GM18873 (cell line): Measurements from ENCODE around the gene CLSTN3.

Source experiments
- ATAC-seq: cut with Tn5 transposase; IDR thresholded peaks from one replicate; pipeline ENCODE4 v1.9.1; 2021; ENCODE audit warnings: mild to moderate bottlenecking, moderate library complexity, moderate number of reproducible peaks; ENCODE audit not compliant: unreplicated experiment, low FRiP score

Gene CLSTN3

GRCh38 chr12:7123806-7124522, 6.2 kb upstream of the CLSTN3 start:
- ATAC-seq: no peak

- no peak for ATAC-seq
Measured at GRCh38 chr12:7125632-7126227, 4.4 kb upstream of the CLSTN3 start.

- no peak for ATAC-seq
Measured at GRCh38 chr12:7127916-7128626, 2.1 kb upstream of the CLSTN3 start.

GRCh38 chr12:7128681-7129286, 1.4 kb upstream of the CLSTN3 start, which contains the start of gene RBP5:
TSS of gene RBP5 (minus strand) at chr12:7128889. CDS start at chr12:7128775, 114 bp downstream.
- ATAC-seq: no peak

GRCh38 chr12:7129287-7129871, 792 bp upstream of the CLSTN3 start:
- ATAC-seq: no peak

GRCh38 chr12:7130701-7131501, 730 bp downstream of the CLSTN3 start:
- no peak for ATAC-seq

- no peak for ATAC-seq
Measured at GRCh38 chr12:7131502-7131866, 1.3 kb downstream of the CLSTN3 start.

- ATAC-seq: no peak
Measured at GRCh38 chr12:7134396-7135166, 4.4 kb downstream of the CLSTN3 start.

- ATAC-seq: no peak
Measured at GRCh38 chr12:7136071-7136470, 5.9 kb downstream of the CLSTN3 start.

GRCh38 chr12:7136676-7137075, 6.5 kb downstream of the CLSTN3 start:
- ATAC-seq: no peak

GRCh38 chr12:7137908-7138307, 7.7 kb downstream of the CLSTN3 start:
- ATAC-seq: no peak

GRCh38 chr12:7139200-7139599, 9.0 kb downstream of the CLSTN3 start:
- ATAC-seq: no peak

- ATAC-seq: no peak
Measured at GRCh38 chr12:7141351-7142005, 11.3 kb downstream of the CLSTN3 start.

GRCh38 chr12:7142056-7142644, 12.0 kb downstream of the CLSTN3 start:
- no peak for ATAC-seq

- ATAC-seq: no peak
Measured at GRCh38 chr12:7142809-7143465, 12.8 kb downstream of the CLSTN3 start.

- ATAC-seq: no peak
Measured at GRCh38 chr12:7143564-7143963, 13.4 kb downstream of the CLSTN3 start.

- ATAC-seq: no peak
Measured at GRCh38 chr12:7144414-7145120, 14.4 kb downstream of the CLSTN3 start.
